Measurements from ENCODE around the gene RIMS3.
"Not testable (repeated sequence)": the region's sequence is repeated elsewhere in the genome, so short reads cannot be mapped to it uniquely, and the experiment has no call there.

RIMS3 gene
- 1.7 to 18.1 reads per million in 2 donors for total RNA-seq

DNA sequence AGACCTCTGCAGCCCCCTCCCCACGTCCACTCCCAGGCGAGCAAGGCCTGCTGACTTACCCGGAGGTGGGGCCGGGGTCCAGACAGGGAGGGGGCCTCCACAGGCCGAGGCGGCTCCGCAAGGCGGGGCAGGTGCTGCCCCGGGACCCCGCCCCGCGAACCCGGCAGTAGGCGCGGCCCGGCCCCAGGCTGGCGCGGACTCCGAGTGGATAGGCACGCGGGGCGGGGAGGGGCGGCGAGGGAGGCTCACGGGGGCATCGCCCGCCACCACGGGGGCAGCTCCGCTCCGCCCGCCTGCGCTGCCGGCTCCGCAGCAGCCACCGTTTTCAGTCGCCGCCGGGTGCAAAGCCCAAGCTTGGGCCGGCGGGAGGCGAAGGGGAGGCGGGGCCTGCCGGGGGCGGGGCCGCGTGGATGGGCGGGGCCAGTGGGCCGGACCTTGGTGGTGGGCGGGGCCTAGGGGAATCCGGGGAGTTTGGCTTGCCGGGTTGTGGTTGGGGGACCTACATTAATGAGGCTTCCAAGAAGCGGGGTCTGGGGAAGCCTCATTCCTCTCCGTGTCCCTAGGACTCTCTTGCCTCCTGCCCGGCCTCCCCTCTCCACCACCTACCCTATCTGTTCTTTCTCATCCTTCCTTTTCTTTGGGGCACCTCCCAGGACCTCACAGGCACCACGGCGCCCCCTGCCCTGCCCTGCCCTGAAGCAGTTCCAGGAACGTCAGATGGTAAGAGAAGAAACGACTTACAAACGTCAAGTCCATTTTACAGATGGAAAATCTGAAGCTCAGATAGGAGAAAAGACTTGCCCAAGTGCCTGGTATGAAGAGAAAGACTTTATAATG lies at the start of gene RIMS3:
TSS of gene RIMS3 (minus strand) at position 348 of the 837 bp plus-strand sequence. CDS start 23,757 bp downstream, outside the sequence.
- DNase-seq, result peak; percentile 83

DNA sequence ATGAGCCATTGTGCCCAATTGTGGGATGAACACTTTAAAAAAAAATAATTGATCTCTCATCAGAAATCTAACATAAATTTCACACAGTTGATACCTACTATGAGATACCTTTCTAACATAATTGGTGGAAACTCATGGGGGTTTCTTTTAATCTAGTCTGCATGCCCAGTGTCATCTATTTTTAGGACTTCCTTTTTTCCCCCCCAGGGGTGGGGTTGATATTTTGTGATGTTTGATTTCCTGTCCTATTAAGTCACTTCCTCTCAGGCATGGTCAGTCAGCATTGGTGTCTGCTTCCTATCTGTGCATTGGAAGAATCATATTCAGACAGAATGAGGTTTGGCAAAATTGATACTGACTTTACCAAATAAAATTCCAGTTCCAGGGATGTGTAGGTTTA lies 47.5 kb upstream of the RIMS3 start:
- DNase-seq, result no peak

DNA sequence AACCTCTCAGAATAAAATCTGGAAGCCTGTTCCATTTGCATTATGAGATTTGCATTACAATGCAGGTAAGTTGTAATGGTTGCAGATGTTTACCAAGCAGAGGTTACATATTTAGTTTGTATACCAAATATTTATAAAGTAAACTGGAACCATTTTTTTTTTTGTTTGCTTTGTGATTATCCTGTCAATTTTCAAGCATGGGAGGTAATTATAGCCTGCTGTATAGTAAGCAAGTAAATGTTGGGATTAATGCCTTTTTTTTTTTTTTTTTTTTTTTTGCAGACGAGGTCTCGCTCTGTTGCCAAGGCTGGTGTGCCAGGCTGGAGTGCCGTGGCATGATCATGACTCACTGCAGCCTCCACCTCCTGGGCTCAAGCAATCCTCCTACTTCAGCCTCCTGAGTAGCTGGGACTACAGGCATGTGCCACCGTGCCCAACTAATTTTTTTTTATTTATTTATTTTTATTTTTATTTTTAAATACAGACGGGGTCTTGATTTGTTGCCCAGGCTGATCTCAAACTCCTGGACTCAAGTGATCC lies 47.0 kb upstream of the RIMS3 start:
- no peak for DNase-seq

DNA sequence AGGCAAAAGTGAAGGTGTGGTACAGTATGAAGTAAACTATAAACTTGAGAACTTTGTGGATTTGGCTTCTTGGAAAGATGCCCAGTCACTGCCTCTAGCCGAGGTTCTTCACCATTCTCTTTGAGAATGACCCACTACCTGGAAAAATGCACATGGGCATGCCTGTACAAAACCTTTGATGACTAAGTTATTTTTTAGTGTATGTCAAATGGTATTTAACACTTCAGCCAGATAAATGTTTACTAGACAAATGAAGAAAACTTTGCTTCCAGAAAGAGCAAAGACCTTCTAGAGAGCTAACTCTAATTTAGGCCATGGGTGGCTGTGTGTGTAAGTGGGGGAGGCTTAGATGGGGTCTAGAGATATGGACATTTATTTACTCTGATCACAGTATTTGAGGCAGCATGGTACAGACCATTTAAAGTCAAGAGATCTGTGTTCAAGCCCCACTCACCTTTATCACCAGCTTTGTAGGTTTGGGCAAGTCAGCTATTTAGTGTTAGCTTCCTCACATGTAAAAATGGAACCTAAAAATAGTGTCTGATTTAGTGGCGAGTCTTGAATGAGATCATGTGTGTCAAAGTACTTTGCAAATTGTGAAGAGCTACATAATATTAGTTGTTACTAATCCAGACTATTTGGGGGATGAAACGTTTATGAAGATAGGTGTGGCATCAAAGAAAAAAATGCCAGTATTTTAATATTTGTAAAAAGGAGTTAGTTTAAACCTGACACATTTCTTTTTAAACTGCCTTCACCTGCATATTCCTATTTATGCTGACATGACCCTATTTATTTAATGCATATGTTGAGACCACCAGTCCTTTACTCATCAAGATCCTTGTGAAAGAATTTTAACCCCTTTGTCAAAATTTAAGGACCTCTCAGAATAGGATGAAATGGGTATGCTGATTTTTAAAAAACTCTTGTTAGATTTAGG lies 46.3 kb upstream of the RIMS3 start:
- DNase-seq, result no peak

DNA sequence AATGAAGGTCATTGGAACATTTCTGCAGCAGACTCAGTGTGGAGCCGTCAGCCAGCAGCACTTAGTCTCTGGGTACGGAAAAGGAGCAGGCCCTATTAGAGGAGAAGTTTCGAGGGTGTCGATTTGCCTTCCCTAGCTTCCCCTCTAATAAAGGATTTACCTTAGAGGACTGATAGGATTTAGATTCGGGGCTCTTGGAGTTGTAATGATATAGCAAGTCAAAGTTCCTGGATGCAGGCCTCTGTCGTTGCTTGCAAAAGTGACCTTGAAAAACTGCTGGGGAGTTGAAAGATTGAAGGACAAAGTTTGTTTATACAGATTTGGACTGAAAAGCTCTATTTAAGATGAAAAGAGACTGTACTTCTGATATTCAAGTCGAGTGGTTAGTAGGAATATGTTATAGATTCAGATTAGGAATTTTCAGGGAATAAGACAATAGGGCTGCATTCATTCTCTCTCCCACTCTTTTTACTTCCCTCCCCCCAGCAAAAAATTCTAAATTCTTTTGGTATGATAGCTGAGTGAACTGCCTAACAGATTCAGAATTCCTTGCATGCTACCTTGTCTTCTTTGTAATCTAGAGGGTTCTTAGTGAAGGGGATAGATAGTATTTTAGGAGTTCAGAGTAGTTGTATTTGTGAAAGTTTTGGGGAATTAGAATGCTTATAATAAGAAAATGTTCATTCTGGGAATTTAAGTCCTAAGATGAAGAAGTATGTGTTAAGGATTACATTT lies 45.3 kb upstream of the RIMS3 start:
- DNase-seq, result no peak

DNA sequence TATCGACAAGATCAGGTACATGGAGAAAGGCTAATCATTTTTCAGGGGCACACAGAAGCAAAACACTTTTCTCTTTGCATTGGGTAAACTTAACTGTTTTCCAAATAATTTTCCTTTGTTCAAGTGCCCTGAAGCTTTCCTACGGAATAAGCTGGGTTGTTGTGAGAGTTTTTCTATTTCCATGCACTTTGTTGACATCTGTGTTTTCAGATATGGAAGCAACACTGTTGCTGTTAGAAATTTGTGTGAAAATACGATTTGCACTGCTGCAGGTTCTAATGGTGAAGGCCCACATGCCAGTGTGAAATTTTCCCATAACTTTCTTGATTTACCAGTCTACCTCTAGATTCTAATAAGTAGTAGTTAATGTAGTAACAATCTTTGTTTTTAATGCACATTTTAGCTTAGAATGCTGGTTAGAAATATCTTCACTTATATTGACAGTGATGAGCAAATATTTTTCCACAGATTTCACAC lies 44.4 kb upstream of the RIMS3 start:
- no peak for DNase-seq

DNA sequence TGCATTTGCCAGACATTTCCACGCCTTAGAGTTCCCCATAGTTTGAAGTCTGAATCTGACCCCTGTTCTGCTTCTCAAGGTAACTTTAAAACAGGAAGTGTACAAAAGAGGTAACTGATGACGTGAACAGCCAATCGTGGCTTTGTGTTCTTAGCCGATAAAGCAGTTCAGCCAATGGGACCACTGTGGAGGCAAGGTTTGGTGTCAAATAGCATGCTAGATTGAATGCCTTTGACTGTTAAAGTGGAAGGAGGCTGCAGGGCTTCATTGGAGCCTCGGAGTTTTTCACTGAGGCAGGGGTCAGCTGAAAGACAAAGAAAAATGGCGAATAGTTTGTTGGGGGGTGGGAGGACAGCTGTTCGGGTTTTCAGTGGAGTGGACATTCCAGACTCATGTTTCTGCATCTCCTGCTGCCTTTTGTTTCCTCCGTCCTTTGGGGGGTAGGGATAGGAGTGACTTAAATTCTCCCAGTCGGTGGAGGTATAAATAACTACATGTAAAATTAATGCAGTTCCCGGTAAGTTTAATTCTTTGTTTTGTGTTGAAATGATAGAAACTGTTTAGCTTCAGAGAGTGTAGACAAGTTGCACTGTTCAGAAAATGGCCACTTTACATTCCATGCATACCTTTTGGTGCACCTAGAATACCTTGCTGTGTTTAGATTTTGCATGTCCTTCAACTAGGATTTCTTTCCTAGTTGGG lies 43.8 kb upstream of the RIMS3 start:
- peak; percentile 56 for DNase-seq

DNA sequence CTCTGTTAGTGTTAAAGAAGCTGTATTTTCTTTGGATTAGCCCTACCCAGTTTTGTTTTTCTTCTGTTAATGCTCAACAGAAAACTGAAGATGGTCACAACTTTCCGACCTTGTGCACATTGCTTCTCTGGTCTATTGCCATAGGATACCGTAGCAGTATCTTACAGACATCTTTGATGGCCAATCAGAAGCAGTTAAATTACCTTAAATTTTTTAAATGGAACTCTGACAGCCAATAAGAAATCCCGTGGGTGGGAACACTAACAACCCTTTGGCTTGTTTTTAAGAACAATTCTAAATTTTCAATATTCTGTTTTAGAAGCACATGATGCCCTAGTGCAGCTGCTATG lies 43.2 kb upstream of the RIMS3 start:
- DNase-seq, result no peak

DNA sequence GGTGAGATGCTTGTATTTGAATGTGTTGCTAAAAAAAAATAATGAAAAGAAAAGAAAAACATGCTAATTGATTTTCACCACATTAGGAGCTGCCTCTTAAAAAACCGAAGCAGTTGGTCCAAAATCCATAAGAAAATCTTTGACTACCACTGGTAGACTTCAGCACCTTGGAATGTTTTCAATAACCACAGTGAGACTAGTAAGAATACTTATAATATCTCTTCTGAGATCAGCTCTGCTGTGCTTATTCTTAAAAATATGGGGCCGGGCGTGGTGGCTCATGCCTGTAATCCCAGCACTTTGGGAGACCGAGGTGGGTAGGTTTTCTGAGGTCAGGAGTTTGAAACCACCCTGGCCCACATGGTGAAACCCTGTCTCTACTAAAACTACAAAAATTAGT lies 41.1 kb upstream of the RIMS3 start:
- DNase-seq, result no peak

DNA sequence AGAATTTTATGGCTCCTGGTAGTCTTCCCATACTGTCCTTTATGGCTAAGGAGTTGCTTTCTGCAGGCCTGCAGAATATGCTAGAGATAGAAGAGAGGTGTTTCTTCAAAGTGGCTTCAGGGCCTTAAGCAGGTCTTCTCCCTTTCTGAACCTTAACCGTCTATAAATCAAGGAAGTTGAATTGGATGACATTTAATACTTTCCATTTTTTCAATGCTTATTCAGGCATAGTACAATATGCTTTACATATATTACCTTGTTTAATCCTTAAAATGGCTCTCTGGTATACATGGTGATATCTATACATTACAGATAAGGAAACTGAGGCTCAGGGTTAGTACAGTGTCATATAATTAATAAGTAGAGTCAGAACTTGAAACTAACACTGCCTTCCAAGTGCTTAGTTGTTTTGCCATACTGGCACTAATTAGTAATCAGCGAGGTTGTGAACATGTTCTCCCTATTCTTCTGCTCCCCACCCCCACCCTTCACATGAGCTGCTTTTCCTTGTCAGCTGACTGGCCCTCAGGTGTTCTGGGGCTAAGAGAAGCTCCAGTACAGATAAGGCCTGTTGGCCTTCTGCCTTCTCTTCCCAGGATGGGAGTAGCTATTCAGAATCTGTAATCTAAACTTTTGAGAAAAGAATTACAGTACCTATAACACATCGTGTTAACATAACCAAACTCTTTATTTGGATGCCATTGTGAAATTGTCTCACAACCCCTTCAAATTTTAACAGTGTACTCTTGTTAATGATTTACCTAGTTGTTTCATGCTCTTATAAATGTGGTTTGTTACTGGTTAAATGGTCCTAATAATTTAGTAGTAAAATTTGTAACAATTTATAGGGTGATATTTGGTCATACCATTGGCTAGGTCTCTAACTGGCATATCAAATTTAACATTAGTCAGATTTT lies 39.6 kb upstream of the RIMS3 start:
- DNase-seq, result no peak

DNA sequence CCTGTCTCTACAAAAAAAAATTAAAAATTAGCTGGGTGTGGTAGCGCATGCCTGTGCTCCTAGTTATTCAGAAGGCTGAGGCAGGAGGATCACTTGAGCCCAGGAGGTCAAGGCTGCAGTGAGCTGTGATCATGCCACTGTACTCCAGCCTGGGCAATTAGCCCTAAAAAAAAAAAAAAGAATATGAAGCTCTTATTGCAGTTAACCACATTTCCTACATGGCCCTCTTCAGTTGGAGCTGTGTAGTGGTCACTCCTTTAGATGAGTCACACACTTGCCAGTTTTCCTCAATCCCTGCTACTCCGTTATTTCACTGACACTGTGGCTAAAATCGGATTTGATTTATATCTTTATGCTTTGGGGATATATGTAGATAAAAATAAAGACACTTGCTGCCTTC lies 37.8 kb upstream of the RIMS3 start:
- no peak for DNase-seq

DNA sequence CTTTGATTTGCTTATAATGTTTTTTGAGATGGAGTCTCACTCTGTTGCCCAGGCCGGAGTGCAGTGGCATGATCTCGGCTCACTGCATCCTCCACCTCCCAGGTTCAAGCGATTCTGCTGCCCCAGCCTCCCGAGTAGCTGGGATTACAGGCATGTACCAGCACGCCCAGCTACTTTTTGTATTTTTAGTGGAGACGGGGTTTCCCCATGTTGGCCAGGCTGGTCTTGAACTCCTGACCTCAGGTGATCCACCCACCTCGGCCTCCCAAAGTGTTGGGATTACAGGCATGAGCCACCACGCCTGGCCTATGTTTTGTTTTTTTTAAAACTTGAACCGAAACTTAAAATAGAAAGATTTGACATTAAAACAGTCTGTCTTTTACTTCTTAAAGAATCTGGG lies 37.3 kb upstream of the RIMS3 start:
- not testable (repeated sequence) for DNase-seq

DNA sequence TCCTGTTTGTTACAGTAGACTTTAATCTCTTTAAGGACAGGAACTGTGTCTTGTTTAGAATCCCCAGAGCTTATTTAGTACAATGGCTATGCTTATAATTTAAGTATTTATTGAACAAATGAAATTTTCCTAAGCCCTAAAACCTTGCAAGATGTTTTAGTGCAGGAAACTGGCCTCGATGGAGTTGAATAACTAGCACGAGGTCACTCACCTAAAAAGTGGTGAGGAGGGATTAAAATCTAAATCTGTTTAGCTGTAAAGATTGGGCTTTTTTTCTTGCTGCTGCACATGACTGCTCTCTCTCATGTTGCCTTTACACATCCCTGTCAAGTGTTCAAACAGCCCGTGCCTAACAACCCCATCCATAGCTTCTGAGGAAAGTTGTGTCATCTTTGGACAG lies 36.2 kb upstream of the RIMS3 start:
- no peak for DNase-seq

DNA sequence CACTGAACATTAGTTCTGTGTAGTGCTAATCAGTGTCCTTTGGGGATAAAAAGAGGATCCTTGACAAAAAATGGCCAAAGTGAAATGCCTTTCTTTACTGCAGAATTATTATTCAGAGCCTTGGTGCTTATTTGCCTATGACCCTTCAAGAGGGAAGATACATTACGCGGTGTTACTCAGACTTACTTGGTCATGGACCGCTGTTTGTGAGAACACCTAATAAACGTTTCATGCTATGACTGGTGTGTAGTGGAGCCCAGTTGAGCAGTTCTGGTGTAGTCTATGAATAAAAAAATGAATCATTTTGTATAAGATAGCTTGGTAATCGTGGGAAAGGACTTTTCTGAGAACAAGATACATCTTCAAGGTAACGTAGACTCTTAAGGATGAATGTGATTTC lies 34.3 kb upstream of the RIMS3 start:
- no peak for DNase-seq

DNA sequence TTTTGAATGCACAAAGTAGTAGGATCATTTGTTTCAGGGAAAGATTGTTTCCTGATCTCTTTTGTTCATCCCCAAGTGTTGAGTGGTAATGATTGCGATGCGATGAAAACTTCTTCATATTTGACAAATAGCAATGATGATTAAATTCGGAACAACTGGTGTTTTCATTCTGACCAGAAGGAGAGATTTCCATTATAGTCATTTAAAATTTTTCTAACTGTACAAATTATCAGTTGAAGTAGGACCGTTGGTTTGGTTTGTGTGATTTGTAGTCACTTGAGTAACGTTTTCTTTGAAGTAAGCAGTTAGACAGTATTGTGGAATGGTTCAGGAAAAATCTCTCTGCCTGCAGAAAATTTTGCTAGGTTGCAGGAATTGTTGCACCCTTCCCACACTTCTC lies 32.0 kb upstream of the RIMS3 start:
- no peak for DNase-seq

DNA sequence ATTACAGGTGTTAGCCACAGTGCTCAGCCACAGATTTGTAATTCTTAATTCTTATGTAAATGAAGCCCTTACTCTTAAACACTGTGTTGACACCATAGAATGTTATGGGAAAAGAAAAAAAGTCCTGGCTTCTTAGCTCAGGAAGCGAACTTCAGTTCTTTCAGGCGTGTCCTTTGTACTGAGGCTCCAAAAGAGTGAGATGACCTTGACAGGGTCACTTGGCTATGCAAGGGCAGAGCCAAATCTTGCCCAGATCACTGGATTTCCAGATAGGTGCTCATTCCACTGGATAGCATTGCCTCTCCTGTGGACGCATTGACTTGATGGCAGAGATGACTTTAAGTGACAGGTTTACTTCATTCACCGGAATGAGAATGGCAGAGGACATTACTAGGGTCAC lies 30.8 kb upstream of the RIMS3 start:
- DNase-seq, result no peak

DNA sequence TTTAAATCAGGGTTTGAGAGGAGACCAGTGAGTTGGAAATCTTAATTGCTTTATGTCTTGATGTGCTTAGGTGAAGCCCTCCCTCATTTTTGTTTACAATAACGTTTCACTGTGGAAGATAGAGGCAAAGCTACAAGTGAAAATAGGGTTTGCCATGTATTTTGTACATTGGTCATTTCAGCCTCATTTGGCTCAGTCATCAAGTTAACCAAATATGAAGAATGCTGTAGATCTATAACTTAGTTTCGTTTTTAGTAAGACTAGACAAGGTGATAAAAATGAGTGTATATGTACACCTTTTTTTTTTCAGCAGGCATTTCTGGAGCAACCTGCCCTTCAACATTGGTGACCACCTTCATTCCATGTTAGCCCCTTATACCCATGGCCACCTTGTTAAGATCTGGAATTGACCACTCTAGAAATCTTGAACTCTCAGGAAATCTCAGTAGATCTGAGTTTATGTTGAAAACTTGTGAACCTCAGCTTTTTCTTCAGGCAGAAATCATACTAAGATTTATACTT lies 28.9 kb upstream of the RIMS3 start:
- no peak for DNase-seq

DNA sequence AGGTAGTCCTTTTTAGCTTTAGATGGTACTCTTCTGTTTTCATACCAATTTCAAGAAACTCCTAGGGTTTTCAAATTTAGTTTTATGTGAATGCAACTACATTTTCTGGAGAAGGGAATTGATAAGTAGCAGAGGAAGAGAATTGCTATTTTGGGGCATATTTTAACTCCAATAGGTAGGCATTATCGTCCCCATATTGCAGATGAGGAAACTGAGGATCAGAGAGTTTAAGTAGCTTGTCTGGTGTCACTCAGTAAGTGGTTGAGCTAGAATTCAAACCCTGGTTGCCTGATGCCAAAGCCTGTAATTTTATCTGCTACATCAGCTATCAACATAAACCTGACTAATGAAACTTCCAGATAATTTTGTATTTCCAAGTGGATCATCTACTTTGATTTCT lies 27.9 kb upstream of the RIMS3 start:
- no peak for DNase-seq

DNA sequence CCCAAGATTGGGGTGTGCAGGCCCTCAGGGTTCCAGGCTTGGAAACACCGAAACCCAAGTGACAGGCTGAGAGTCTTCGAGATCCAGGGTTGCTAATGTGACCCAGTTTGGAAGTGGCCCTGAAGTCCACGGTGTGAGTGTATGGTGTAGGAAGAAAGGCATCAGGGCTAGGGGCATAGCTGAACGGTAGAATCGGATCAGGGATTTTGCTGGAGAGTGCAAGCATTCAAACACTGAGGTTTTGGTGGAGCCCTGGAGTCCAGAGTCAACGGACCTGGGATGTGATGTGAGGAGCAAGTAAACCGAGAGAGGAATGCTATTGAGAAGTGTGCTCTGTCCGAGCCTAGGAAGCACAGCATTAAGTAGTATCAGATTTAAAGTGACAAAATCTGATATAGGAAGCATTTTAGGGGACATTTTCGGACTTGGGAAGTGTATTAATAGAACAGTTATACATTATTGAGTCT lies 27.0 kb upstream of the RIMS3 start:
- DNase-seq, result no peak
